DND-41 (cell line): ENCODE measurements around the gene CCDC6.
"Not testable (repeated sequence)": the region's sequence is repeated elsewhere in the genome, so short reads cannot be mapped to it uniquely, and the experiment has no call there.

Source experiments
- CTCF ChIP-seq: IDR thresholded peaks from 2 replicates; pipeline ENCODE4 v1.5.1; 2012; ENCODE audit warnings: borderline replicate concordance, low read length, moderate library complexity, mild to moderate bottlenecking; ENCODE audit not compliant: poor library complexity, severe bottlenecking; ENCODE audit errors: extremely low read depth
- EZH2 ChIP-seq: IDR thresholded peaks from 3 replicates; pipeline ENCODE4 v1.6.1; 2012; ENCODE audit warnings: borderline replicate concordance, low read depth, mild to moderate bottlenecking, moderate library complexity, low read length, inconsistent platforms; ENCODE audit not compliant: severe bottlenecking

- TF ChIP-seq CTCF, EZH2: not testable (repeated sequence)
Observed at GRCh38 chr10:59787032-59787431, 119.3 kb downstream of the CCDC6 start.
